Measurements from ENCODE around the gene GLIPR1L1. TPM values are rescaled to one million over a fixed set of nuclear protein-coding genes. Genes with fewer than 3 reads are reported as not detected.

The GLIPR1L1 gene
- not detected for total RNA-seq
- total RNA-seq (2013) = not detected

GRCh38 chr12:75334384-75335030 is at the start of gene GLIPR1L1:
Gene GLIPR1L1 (plus strand): TSS chr12:75334670. CDS start chr12:75334729, 59 bp downstream.
- no peak within 1 kb of the TSS for H3K4me3 ChIP-seq (ENCODE audit: low read length)
- TF ChIP-seq CTCF (IDR thresholded peaks at IDR 0.05) = peak; percentile 91
- Mint-ChIP-seq H3K4me1 (peaks cover 19 to 20% of the 10 kb centered on the region in 2 donors), H3K27ac (peak within 1 kb of the TSS in 1 of 2 donors; percentile 76), H3K36me3 (no peaks in the 10 kb centered on the region), H3K9me3 (no peaks in the 10 kb centered on the region), H3K27me3 (ENCODE audit: low read depth in 2 of 2) (peaks cover 17% of the 10 kb centered on the region in 2 donors), H3K4me3 (peak within 1 kb of the TSS; percentile 79)
- intact Hi-C loops (cut with micrococcal nuclease) = loop anchor here (1.0 to 10.0 kb wide), 2 partner anchors 171 to 1010 kb away; partner anchors contain the start of gene BBS10
- H3K4me1 ChIP-seq (ENCODE audit: control insufficient read depth, insufficient read depth, low read length) = peaks cover 16% of the 10 kb centered on the region
- H3K36me3 ChIP-seq (ENCODE audit: control insufficient read depth, insufficient read depth, low read length) = no peaks in the 10 kb centered on the region
- peaks cover 2% of the 10 kb centered on the region for H3K27me3 ChIP-seq (ENCODE audit: control insufficient read depth, insufficient read depth, low read length)
- H3K27ac ChIP-seq (ENCODE audit: low read length) = no peak within 1 kb of the TSS
- DNase-seq = peak; percentile 65 to 91
- WGBS (ENCODE audit: insufficient coverage) = under 1% methylated on average over 22 of the region's 23 CpGs
- H3K9me3 ChIP-seq (ENCODE audit: control insufficient read depth, insufficient read depth, low read length) = no peaks in the 10 kb centered on the region
- ATAC-seq = peak; percentile 69 to 86 (median 70)

GRCh38 chr12:75288860-75289259 is 45.6 kb upstream of the GLIPR1L1 start:
- ATAC-seq = no peak
- no peak for DNase-seq
- H3K9me3 ChIP-seq (ENCODE audit: control insufficient read depth, insufficient read depth, low read length) = no peaks in the 10 kb centered on the region
- 88% methylated on average over 1 of the region's 1 CpG for WGBS (ENCODE audit: insufficient coverage)
- no peak overlapping the region for H3K27ac Mint-ChIP-seq
- H3K4me3 Mint-ChIP-seq = no peak overlapping the region
- H3K9me3 Mint-ChIP-seq = no peaks in the 10 kb centered on the region
- H3K4me3 ChIP-seq (ENCODE audit: low read length) = no peak overlapping the region
- no peaks in the 10 kb centered on the region for H3K4me1 Mint-ChIP-seq
- TF ChIP-seq CTCF (IDR thresholded peaks at IDR 0.05) = no peak
- H3K27me3 ChIP-seq (ENCODE audit: control insufficient read depth, insufficient read depth, low read length) = no peaks in the 10 kb centered on the region
- no peaks in the 10 kb centered on the region for H3K36me3 ChIP-seq (ENCODE audit: control insufficient read depth, insufficient read depth, low read length)
- intact Hi-C loops (cut with micrococcal nuclease) = no loop called here
- no peaks in the 10 kb centered on the region for H3K4me1 ChIP-seq (ENCODE audit: control insufficient read depth, insufficient read depth, low read length)
- H3K27ac ChIP-seq (ENCODE audit: low read length) = no peak overlapping the region
- H3K27me3 Mint-ChIP-seq (ENCODE audit: low read depth in 2 of 2) = no peaks in the 10 kb centered on the region
- no peaks in the 10 kb centered on the region for H3K36me3 Mint-ChIP-seq

GRCh38 chr12:75289753-75290152 is 44.7 kb upstream of the GLIPR1L1 start:
- DNase-seq (peak in 1 of 2 donors; percentile 13), ATAC-seq (no peak)
- H3K4me1 Mint-ChIP-seq = no peaks in the 10 kb centered on the region
- H3K27ac Mint-ChIP-seq = no peak overlapping the region
- no peaks in the 10 kb centered on the region for H3K27me3 ChIP-seq (ENCODE audit: control insufficient read depth, insufficient read depth, low read length)
- H3K9me3 Mint-ChIP-seq = no peaks in the 10 kb centered on the region
- TF ChIP-seq CTCF (IDR thresholded peaks at IDR 0.05) = no peak
- H3K4me3 Mint-ChIP-seq = no peak overlapping the region
- H3K36me3 Mint-ChIP-seq = no peaks in the 10 kb centered on the region
- H3K27ac ChIP-seq (ENCODE audit: low read length) = no peak overlapping the region
- no peaks in the 10 kb centered on the region for H3K36me3 ChIP-seq (ENCODE audit: control insufficient read depth, insufficient read depth, low read length)
- no CpG with 5 or more reads among the region's 1 CpG for WGBS (ENCODE audit: insufficient coverage)
- no peak overlapping the region for H3K4me3 ChIP-seq (ENCODE audit: low read length)
- intact Hi-C loops (cut with micrococcal nuclease) = no loop called here
- no peaks in the 10 kb centered on the region for H3K4me1 ChIP-seq (ENCODE audit: control insufficient read depth, insufficient read depth, low read length)
- H3K27me3 Mint-ChIP-seq (ENCODE audit: low read depth in 2 of 2) = no peaks in the 10 kb centered on the region
- H3K9me3 ChIP-seq (ENCODE audit: control insufficient read depth, insufficient read depth, low read length) = no peaks in the 10 kb centered on the region

GRCh38 chr12:75291014-75291413 is 43.5 kb upstream of the GLIPR1L1 start:
- no peaks in the 10 kb centered on the region for H3K36me3 Mint-ChIP-seq
- no peaks in the 10 kb centered on the region for H3K27me3 Mint-ChIP-seq (ENCODE audit: low read depth in 2 of 2)
- no peaks in the 10 kb centered on the region for H3K27me3 ChIP-seq (ENCODE audit: control insufficient read depth, insufficient read depth, low read length)
- H3K36me3 ChIP-seq (ENCODE audit: control insufficient read depth, insufficient read depth, low read length) = no peaks in the 10 kb centered on the region
- no peak overlapping the region for H3K4me3 ChIP-seq (ENCODE audit: low read length)
- ATAC-seq (no peak), DNase-seq (no peak)
- H3K4me1 Mint-ChIP-seq = no peaks in the 10 kb centered on the region
- no peaks in the 10 kb centered on the region for H3K9me3 ChIP-seq (ENCODE audit: control insufficient read depth, insufficient read depth, low read length)
- no peak for TF ChIP-seq CTCF (IDR thresholded peaks at IDR 0.05)
- no peak overlapping the region for H3K4me3 Mint-ChIP-seq
- no CpG with 5 or more reads among the region's 1 CpG for WGBS (ENCODE audit: insufficient coverage)
- intact Hi-C loops (cut with micrococcal nuclease) = no loop called here
- no peak overlapping the region for H3K27ac ChIP-seq (ENCODE audit: low read length)
- no peaks in the 10 kb centered on the region for H3K4me1 ChIP-seq (ENCODE audit: control insufficient read depth, insufficient read depth, low read length)
- no peaks in the 10 kb centered on the region for H3K9me3 Mint-ChIP-seq
- no peak overlapping the region for H3K27ac Mint-ChIP-seq
